Activated T-cell treated with anti-CD3 and anti-CD28 coated beads for 4 hours (primary cell): ENCODE data around the gene BMS1.
A peak's percentile ranks its signal among the peaks of the same experiment; 100 is the strongest.
"Not testable (repeated sequence)": the region's sequence is repeated elsewhere in the genome, so short reads cannot be mapped to it uniquely, and the experiment has no call there.

Experiments
- DNase-seq: peaks from one replicate; pipeline ENCODE4 v3.0.0-alpha.2; 2020

BMS1 gene

GRCh38 chr10:42866115-42866995 lies 83.8 kb downstream of the BMS1 start:
- peak; percentile 17 for DNase-seq

DNA sequence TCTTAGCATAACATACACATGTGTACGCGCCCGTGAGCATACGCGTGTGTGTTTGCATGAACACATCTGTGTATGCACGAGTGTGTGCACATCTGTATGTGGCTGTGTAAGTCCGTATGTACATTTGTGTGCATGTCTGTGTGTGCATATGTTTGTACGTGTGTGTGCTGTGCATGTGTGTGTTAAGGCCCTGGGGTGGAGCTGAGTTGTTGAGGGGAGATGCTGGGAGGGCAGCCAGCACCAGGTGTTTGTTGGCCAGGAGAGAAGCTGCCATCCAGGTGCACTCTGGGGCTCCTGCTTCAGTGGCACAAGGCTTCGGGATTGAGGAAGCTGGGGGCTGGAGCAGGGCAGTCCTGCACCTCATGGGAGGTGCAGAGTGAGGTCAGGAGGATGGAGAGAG lies 85.0 kb downstream of the BMS1 start:
- DNase-seq: no peak

GRCh38 chr10:42868530-42868929 lies 85.9 kb downstream of the BMS1 start:
- DNase-seq: no peak

- no peak for DNase-seq
Observed at GRCh38 chr10:42869977-42870350, 87.4 kb downstream of the BMS1 start.

GRCh38 chr10:42871138-42871641 lies 88.6 kb downstream of the BMS1 start:
- not testable (repeated sequence) for DNase-seq

GRCh38 chr10:42871823-42872222 lies 89.2 kb downstream of the BMS1 start:
- DNase-seq: no peak

DNA sequence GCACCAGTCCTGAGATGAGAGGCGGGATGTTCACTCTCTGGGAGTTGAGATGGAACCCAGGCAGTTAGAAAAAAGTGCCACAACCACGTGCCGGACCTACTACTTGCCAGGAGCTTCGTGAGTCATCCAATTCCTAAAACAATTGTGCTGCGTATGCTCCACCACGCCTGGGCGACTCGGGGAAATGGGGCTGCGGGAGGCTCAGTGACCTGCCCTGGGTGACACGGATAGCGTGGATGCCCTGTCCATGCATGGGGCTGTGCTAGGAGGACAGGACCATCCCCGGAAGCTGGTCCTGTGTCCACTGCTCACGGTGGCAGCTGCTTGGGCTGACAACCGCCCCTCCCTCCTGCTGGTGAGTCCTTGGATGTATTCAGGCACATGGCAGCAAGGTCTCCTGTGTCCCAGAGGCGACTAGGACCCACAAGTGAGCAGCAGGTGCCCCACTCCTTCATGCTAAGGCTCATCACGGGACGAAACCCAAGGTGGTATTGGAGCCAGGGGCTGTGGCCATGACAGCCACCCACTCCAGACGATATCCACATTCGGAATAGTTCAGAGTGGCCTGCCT lies 90.4 kb downstream of the BMS1 start:
- no peak for DNase-seq

DNA sequence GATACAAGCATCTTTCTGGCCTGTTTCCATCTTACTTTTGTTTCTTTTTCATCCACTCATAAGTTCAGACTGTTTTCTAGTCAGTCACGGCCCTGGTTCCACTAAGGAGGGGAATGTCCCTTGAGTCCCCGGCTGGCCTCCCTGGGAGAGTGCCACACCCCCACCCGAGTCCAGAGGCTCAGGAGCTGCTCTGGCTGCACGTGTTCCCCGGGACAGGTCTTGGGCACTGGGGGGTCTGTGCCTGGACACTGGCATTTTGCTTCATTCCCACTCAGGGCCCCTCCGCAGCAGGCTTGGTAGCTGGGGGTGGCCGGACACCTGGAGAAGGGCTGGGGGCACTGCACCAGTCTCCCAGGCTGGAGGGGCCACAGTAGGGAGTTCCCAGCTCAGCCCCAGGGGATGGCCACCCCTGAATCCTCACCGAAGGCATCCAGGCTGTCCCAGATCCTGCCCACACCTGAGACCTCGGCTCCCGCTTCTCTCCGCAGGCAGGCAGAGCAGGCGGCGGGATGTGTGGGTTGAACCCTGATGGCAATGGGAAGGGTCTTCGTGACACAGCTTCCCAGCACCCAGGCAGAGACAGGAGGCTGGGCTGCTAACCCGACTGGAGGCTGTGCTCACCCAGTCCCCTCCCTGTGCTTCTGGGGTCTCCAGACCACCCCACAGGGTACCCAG lies 92.3 kb downstream of the BMS1 start:
- DNase-seq: no peak

DNA sequence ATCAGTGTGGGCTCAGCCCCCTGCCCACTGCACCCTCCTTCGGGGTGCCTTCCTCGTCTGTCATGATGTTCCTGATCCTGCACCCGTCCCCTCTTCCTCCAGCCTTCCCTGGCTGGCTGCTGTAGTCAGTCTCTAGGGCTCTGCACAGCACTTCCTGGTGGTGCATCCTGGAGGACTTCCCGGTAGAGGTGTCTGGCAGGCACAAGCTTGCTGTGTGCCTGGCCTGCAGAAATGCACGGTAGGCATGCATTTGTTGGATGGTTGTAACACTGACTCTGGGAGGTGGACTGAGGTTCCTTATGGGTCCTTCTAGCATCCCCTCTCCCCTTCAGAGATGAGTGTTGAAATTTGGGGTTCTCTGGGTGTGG lies 92.8 kb downstream of the BMS1 start:
- no peak for DNase-seq

- no peak for DNase-seq
Observed at GRCh38 chr10:42875798-42876341, 93.3 kb downstream of the BMS1 start.

- DNase-seq: no peak
Observed at GRCh38 chr10:42876476-42876875, 93.9 kb downstream of the BMS1 start.

DNA sequence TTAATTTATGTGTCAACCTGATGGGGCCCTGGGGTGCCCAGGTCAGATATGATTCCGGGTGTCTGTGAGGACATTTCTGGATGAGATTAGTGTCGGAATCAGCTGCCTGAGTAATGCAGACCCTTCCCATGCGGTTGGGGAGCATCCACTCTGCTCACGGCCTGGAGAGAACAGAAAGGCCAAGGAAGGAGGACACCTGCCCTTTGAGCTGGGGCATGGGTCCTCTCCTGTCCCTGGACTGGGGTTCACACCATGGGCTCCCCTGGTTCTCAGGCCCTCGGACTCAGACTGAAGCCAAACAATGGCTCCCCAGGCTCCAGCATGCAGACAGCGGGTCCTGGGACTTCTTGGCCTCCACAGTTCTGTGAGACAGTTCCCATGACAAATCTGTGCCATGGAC lies 94.3 kb downstream of the BMS1 start:
- no peak for DNase-seq

DNA sequence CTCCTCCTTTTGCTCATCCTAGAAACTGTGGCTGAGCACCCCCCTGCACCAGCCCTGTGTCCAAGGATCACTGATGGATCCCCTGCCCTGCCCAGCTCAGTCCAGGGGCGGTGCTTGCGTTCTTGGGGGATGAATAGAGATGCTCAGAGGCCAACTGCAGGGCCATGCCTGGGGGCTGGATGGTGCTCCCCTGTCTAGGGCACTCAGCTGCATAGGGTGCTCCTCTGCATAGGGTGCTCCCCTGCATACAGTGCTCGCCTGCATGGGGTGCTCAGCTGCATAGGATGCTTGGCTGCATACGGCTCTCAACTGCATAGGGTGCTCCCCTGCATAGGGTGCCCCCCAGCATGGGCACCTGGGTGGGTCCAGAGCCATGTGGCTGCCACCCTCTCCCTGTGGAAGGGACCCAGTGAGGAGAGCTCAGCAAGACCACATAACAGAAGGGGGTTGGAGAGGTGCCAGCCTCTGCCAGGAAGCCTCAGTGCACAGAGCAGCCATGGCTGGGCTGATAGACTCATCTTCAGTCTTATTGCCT lies 95.0 kb downstream of the BMS1 start:
- no peak for DNase-seq

DNA sequence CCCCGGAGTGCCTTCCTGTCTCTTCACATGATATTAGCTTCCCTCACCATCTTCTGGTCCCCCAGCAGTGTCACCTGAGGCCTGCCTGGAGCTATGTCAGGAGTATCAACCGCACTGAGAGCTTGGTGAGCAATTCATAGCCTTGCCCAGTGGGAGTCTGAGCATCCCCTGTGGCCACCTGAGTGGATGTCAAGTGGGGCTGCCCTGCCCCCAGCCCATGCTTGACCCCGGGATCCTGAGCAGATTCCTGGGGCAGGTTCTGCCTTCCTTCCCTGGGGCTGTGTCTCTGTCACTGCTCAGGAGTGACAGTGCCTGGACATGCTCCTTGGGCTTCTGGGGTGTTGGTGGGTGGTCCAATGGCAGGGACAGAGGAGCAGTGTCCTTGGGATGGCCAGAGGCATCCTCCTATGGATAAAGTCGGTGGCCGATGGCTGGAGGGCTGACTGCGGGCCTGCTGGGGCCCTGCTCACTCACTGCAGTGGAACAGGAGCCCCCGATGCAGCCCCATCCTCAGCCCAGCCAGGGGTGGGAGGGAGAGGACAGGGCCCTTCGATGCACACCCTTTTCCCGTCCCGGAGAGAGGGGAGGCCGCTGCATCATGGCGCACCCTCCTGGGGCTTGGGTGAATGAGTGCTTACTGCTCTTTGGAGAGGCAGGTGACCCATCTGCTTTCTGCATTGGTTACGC lies 95.7 kb downstream of the BMS1 start:
- DNase-seq: no peak

- no peak for DNase-seq
Observed at GRCh38 chr10:42878821-42879195, 96.2 kb downstream of the BMS1 start.

DNA sequence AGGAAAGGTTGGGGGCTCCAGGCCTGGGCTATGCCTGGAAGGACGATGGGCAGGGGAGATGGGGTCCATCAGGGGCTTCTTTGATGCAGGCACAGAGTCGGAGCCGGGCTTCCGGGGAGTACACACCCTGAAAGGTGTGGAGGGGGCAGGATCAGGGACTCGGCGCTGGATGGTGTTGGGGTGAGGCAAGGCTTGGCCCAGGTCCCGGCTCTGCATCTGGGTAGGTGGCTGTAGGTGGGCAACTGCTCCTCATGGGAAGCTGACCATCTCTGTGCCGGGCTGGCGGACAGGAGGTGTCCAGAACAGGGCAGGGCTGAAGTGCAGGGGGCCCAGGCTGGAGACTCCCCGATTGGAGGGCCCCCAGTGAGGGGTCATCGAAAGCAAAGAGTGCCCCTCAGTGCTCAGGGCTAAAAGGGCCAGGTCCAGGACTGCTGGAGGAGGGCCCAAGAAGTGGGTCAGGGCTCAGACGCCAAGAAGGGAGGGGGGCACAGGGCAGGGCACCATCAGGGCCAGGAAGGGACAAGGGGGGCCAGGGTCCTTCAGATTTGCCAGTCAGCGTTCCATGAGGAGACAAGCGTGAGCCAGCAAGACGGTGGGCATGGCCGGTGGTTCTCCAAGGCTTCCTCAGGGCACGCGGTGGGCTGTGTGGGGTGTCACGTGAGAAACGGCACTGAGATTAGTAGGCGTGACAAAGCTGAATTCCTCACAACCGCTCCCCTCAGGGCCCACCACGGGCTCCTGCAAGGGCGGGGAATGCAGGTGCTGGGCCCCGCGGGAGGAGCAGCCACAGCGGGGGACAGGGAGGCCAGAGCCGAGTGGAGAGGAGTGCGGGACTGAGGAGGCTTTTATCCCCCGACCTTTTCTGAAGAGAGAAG lies 97.0 kb downstream of the BMS1 start:
- no peak for DNase-seq

DNA sequence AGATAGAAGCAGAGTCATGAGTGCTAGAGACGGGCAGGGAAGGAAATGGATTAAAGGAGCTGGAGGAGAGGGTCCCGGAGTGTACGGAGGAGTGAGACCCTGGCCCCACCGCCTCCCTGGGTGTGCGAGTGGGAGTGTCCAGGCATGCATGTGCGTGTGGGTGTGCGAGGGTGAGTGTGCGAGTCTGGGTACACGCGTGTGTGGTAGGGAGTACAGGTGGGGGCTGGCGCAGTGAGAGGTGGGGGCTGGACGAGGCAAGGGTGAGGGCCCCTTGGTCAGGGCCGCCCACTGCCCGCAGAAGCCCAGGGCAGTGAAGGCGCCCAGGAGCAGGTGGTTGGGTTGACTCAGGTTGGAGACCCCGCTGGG lies 97.6 kb downstream of the BMS1 start:
- DNase-seq: no peak

DNA sequence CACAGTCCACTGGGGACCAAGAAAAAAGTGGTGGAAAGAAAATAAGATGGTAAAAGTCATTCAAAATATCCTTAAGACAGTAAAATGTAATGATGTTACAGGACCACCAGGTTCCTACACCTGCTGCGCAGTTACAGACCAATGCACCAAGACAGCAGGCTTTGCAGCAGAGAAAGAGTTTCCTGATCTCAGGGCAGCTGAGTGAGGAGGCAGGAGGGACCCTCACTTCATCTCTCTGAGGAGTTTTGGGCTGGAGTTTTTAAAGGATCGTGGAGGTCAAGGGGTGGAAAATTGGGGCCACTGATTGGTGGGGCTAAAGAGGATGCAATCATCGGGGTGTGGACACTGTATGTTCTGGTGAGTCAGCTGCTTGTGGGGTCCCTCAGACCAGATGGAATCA lies 100.0 kb downstream of the BMS1 start:
- DNase-seq: no peak
